Heart left ventricle (tissue), 16 donors: ENCODE results near the gene MUC6. TPM values are rescaled to one million over a fixed set of nuclear protein-coding genes. Genes with fewer than 3 reads are reported as not detected.

ENCODE experiments used
- ATAC-seq, 4 donors: fragments of 200-7000 bp; cut with Tn5 transposase; one replicate each; pipeline ENCODE4 v1.9.1; 2020 to 2022; ENCODE audit warnings: moderate library complexity in 4 of 4, mild to moderate bottlenecking in 3 of 4, moderate number of reproducible peaks in 1 of 4
- DNase-seq, 5 donors: peaks; one replicate each; pipeline ENCODE4 v3.0.0-alpha.2; 2020
- H3K27ac ChIP-seq, 12 donors: fragments of 200-600 bp; sonication (generic) in 4 of 12; one replicate each; pipeline versions ENCODE4 v1.5.0 to v1.8.0; 2016 to 2022; ENCODE audit warnings: mild to moderate bottlenecking in 2 of 12
- H3K27me3 ChIP-seq, 9 donors: fragments of 200-600 bp; sonication (generic) in 2 of 9; one replicate each; pipeline versions ENCODE4 v1.5.1 to v1.8.0; 2016 to 2022; ENCODE audit warnings: mild to moderate bottlenecking in 3 of 9
- H3K36me3 ChIP-seq, 9 donors: fragments of 200-600 bp; sonication (generic) in 2 of 9; one replicate each; pipeline versions ENCODE4 v1.5.0 to v1.8.0; 2018 to 2022; ENCODE audit warnings: mild to moderate bottlenecking in 2 of 9
- H3K4me1 ChIP-seq, 12 donors: fragments of 200-600 bp; sonication (generic) in 4 of 12; one replicate each; pipeline versions ENCODE4 v1.5.0 to v1.8.0; 2016 to 2022; ENCODE audit warnings: mild to moderate bottlenecking in 3 of 12
- H3K4me3 ChIP-seq, 12 donors: fragments of 200-600 bp; sonication (generic) in 4 of 12; one replicate each; pipeline versions ENCODE4 v1.5.0 to v1.8.0; 2017 to 2022; ENCODE audit warnings: mild to moderate bottlenecking in 9 of 12, moderate library complexity in 4 of 12
- H3K9me3 ChIP-seq, 12 donors: fragments of 200-600 bp; sonication (generic) in 4 of 12; one replicate each; pipeline versions ENCODE4 v1.5.0 to v1.8.0; 2016 to 2022; ENCODE audit warnings: mild to moderate bottlenecking in 1 of 12
- POLR2A ChIP-seq, 2 donors: fragments of 450-650 bp; IDR thresholded peaks; one replicate each; pipeline ENCODE4 v1.6.1; 2017; ENCODE audit warnings: antibody characterized with exemption in 2 of 2, mild to moderate bottlenecking in 2 of 2, moderate library complexity in 2 of 2
- WGBS, 4 donors: extraction: QIAGEN DNeasy Blood & Tissue Kit in 2 of 4; methylation state at CpG; one replicate each; pipeline versions ENCODE4 v1.1.5 to v1.1.7; 2013 to 2018; 5-methylcytosine and 5-hydroxymethylcytosine counted together
- intact Hi-C, 10 donors: fragments of 100-400 bp; cut with DNase I; formaldehyde crosslinking; loops; one replicate each; pipeline versions ENCODE4 v1.11.1 to v1.14.2; 2022
- polyA plus RNA-seq, 2 donors: library from polyadenylated mRNA; stranded (reverse); fragments of 200-250 nt; gene quantifications; one replicate each; pipeline ENCODE4 v1.2.3, GENCODE V29; 2013
- total RNA-seq, 9 donors: library from RNA; depleted of rRNA in 2 of 9; stranded (reverse); fragments of >200 nt in 2 of 9; fragmentation: NEBNext Ultra II Directional in 3 of 9; extraction: Animal tissue kit (Norgen Biotek cat#: 25700) in 3 of 9; gene quantifications; one replicate each; pipeline versions ENCODE4 v1.1.0 to v1.2.4, GENCODE V29; 2016 to 2023
- TF ChIP-seq, protein P1 (sequence below), 12 donors: fragments of 200-600 bp; sonication (generic) in 4 of 12; IDR thresholded peaks; one replicate each; pipeline versions ENCODE4 v1.5.0 to v1.8.0; 2018 to 2022; ENCODE audit warnings: antibody characterized with exemption in 12 of 12, mild to moderate bottlenecking in 5 of 12
- donor health status: ischemic (EF 13 %, LVEDD 7.1; RV severe dilation, severe dysfunction).
- donor health status: healthy with polysubstance abuse.
- donor health status: DM: no; HTN: yes; CAD: no.
- donor health status: DM: no; HTN: no; CAD: no.
- donor health status: ischemic (EF 25% LVEDD 6.9; RV normal size, moderate dysfunction).
- donor health status: ischemic (EF 25% LVEDD 5.7; RV mildly dilated, moderate dysfunction).
- donor health status: healthy.
- donor health status: DM: yes; HTN: yes; CAD: no.
- donor health status: ischemic (EF 35%, LVEDD 5.7; RV mildly dilated, moderate dysfunction).
- donor health status: nonischemic (EF 11% LVEDD 7.7; RV severe dilation, severe dysfunction).
- donor health status: DM: yes; HTN: yes; CAD: no.
- donor health status: PGD.
- donor health status: ischemic (EF 29% LVEDD 5.4; RV normal size, mild dysfunction).
- donor health status: nonischemic (EF 23%, LVEDD 6.1; RV moderate dilation, normal function).

MUC6 gene
- total and polyA plus RNA-seq, 11 donors, result 0.04 to 0.06 TPM; not detected in 9

GRCh38 chr11:1083621-1084551 lies 47.4 kb upstream of the MUC6 start:
- no peak for ATAC-seq
- 77 to 85% (median 80%) methylated on average over 23 to 34 of the region's 34 CpGs for WGBS, 4 donors
- H3K27ac ChIP-seq, result no peak overlapping the region

GRCh38 chr11:1082728-1083620 lies 46.5 kb upstream of the MUC6 start:
- Histone ChIP-seq H3K36me3 (no peaks in the 10 kb centered on the region), H3K27ac (no peak overlapping the region), H3K4me3 (no peak overlapping the region), H3K4me1 (no peaks in the 10 kb centered on the region), H3K27me3 (no peaks in the 10 kb centered on the region), H3K9me3 (no peaks in the 10 kb centered on the region)
- intact Hi-C loops, result no loop called here
- WGBS, 4 donors, result 76 to 87% (median 82%) methylated on average over 15 to 33 of the region's 33 CpGs
- DNase-seq, result peak in 4 of 5 donors; percentile 3 to 63 (median 18)
- no peak for ATAC-seq
- TF ChIP-seq, protein P1, sequence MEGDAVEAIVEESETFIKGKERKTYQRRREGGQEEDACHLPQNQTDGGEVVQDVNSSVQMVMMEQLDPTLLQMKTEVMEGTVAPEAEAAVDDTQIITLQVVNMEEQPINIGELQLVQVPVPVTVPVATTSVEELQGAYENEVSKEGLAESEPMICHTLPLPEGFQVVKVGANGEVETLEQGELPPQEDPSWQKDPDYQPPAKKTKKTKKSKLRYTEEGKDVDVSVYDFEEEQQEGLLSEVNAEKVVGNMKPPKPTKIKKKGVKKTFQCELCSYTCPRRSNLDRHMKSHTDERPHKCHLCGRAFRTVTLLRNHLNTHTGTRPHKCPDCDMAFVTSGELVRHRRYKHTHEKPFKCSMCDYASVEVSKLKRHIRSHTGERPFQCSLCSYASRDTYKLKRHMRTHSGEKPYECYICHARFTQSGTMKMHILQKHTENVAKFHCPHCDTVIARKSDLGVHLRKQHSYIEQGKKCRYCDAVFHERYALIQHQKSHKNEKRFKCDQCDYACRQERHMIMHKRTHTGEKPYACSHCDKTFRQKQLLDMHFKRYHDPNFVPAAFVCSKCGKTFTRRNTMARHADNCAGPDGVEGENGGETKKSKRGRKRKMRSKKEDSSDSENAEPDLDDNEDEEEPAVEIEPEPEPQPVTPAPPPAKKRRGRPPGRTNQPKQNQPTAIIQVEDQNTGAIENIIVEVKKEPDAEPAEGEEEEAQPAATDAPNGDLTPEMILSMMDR (IDR thresholded peaks at IDR 0.05), result no peak
- no peak for TF ChIP-seq POLR2A (IDR thresholded peaks at IDR 0.05)

More at GRCh38 chr11:1083621-1084551, 47.4 kb upstream of the MUC6 start:
- no peaks in the 10 kb centered on the region for H3K36me3 ChIP-seq
- TF ChIP-seq POLR2A (IDR thresholded peaks at IDR 0.05), result no peak
- TF ChIP-seq, protein P1 (IDR thresholded peaks at IDR 0.05), result no peak
- H3K4me1 ChIP-seq, result no peaks in the 10 kb centered on the region
- DNase-seq, result peak in 3 of 5 donors; percentile 5 to 60 (median 16)
- H3K9me3 ChIP-seq, result no peaks in the 10 kb centered on the region
- H3K4me3 ChIP-seq, result no peak overlapping the region
- intact Hi-C loops, result no loop called here
- H3K27me3 ChIP-seq, result no peaks in the 10 kb centered on the region

DNA sequence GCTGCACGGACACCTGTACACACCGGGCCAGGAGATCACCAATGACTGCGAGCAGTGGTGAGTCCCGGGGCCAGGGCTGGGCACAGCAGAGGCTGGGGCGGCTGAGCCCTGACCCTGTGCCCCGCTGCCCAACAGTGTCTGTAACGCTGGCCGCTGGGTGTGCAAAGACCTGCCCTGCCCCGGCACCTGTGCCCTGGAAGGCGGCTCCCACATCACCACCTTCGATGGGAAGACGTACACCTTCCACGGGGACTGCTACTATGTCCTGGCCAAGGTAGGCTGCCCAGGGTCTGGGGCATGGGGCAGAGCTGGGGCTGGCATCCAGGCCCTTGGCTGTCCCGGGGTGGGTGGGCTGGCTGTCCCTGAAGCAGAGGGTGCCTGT lies 45.8 kb upstream of the MUC6 start:
- Histone ChIP-seq H3K9me3 (no peaks in the 10 kb centered on the region), H3K36me3 (no peaks in the 10 kb centered on the region), H3K4me1 (no peaks in the 10 kb centered on the region), H3K4me3 (no peak overlapping the region), H3K27me3 (no peaks in the 10 kb centered on the region), H3K27ac (no peak overlapping the region)
- intact Hi-C loops, result no loop called here
- TF ChIP-seq, protein P1 (IDR thresholded peaks at IDR 0.05), result no peak
- TF ChIP-seq POLR2A (IDR thresholded peaks at IDR 0.05), result no peak
- no peak for ATAC-seq
- WGBS, 4 donors, result 83 to 94% (median 87%) methylated on average over 9 to 14 of the region's 14 CpGs; no CpG with 5 or more reads in 1 of the 4 donors
- DNase-seq, result peak in 3 of 5 donors; percentile 3 to 65 (median 21)
